Ovary (tissue), 3 donors: ENCODE results near the gene TEX261.

ENCODE experiments used
- POLR2A ChIP-seq: fragments of 450-650 bp; IDR thresholded peaks from one replicate; pipeline ENCODE4 v1.6.1; 2017; ENCODE audit warnings: antibody characterized with exemption, mild to moderate bottlenecking, moderate library complexity
- TF ChIP-seq, protein P1 (sequence below), 3 donors: fragments of 450-650 bp in 2 of 3; fragments of 200-600 bp in 1 of 3; IDR thresholded peaks; one replicate each; pipeline versions ENCODE4 v1.5.1 to v1.8.0; 2016 to 2022; ENCODE audit warnings: antibody characterized with exemption in 3 of 3, mild to moderate bottlenecking in 1 of 3
- donor health status: DM: no; HTN: no; CAD: no.

- TF ChIP-seq POLR2A, result no peak
- TF ChIP-seq, protein P1, sequence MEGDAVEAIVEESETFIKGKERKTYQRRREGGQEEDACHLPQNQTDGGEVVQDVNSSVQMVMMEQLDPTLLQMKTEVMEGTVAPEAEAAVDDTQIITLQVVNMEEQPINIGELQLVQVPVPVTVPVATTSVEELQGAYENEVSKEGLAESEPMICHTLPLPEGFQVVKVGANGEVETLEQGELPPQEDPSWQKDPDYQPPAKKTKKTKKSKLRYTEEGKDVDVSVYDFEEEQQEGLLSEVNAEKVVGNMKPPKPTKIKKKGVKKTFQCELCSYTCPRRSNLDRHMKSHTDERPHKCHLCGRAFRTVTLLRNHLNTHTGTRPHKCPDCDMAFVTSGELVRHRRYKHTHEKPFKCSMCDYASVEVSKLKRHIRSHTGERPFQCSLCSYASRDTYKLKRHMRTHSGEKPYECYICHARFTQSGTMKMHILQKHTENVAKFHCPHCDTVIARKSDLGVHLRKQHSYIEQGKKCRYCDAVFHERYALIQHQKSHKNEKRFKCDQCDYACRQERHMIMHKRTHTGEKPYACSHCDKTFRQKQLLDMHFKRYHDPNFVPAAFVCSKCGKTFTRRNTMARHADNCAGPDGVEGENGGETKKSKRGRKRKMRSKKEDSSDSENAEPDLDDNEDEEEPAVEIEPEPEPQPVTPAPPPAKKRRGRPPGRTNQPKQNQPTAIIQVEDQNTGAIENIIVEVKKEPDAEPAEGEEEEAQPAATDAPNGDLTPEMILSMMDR (IDR thresholded peaks at IDR 0.05), result no peak
Measured at GRCh38 chr2:70977605-70978205, 17.0 kb downstream of the TEX261 start.
